GM19467 (cell line): ENCODE data around the gene ARHGEF12.
"Not testable (repeated sequence)": the region's sequence is repeated elsewhere in the genome, so short reads cannot be mapped to it uniquely, and the experiment has no call there.

ENCODE experiments used
- ATAC-seq: cut with Tn5 transposase; IDR thresholded peaks from one replicate; pipeline ENCODE4 v1.9.1; 2021; ENCODE audit warnings: mild to moderate bottlenecking, moderate library complexity; ENCODE audit not compliant: unreplicated experiment

ARHGEF12 gene

DNA sequence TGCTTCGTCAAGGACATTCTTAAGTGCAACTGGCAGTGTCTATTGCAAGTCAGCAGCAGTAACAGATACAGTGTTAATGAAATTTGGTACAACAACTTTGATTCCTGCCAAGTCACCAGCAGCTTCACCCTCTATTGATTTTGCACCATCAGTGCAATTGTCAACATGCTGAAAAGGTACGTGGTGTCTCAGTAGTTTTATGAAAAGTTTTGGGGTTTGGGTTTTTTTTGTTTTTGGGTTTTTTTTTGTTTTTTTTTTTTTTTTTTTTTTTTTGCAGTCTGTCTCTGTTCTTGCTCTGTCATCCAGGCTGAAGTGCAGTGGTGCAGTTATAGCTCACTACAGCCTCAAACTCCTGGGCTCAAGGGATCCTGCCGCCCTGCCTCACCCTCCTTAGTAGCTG lies 156.3 kb downstream of the ARHGEF12 start:
- no peak for ATAC-seq

- ATAC-seq = no peak
These were observed 158.4 kb downstream of the ARHGEF12 start for GRCh38 chr11:120494595-120494994.

DNA sequence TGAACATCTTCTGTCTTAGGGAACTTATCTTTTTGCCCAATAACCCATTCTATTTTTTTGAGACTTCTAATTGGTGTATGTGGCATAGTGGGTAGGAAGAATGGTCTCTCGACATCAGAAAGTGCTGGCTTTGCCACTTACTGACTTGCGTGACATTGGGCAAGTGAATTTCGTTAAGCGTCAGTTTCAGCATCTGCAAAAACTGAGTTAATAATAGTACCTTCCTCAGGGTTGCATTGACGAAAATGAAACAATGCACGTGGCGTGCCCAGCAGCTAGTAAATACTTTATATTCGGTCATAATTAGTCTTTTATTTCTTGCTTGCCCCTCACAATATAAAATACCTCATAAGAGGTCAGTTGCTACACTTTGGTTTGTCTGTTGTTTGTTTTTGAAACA lies 162.9 kb downstream of the ARHGEF12 start:
- no peak for ATAC-seq

GRCh38 chr11:120499859-120500258 lies 163.6 kb downstream of the ARHGEF12 start:
- no peak for ATAC-seq

DNA sequence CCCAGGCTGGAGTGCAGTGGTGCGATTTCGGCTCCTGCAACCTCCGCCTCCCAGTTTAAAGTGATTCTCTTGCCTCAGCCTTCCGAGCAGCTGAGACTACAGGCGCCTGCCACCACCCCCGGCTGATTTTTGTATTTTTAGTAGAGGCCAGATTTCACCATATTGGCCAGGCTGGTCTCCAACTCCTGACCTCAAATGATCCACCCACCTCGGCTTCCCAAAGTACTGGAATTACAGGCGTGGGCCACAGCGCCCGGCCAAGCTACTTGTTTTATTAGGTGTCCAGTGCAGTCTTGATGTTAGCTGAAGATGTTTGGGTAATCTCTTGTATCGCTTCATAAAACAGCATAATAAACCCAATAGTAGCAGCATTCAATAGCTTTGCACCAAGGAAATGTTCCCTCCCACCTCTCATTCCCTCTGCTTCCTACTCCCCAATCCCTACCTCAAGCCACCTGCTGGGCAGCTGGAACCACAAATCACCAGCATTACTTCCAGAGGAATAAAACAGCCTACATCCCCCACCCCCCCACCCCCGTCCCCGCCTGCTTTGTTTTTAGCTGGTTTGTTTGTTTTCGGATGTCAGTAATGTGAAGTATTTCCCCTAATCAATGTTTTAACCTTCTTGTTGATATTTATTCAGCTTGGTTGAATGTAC lies 164.3 kb downstream of the ARHGEF12 start:
- no peak for ATAC-seq

GRCh38 chr11:120501440-120501839 lies 165.2 kb downstream of the ARHGEF12 start:
- no peak for ATAC-seq

DNA sequence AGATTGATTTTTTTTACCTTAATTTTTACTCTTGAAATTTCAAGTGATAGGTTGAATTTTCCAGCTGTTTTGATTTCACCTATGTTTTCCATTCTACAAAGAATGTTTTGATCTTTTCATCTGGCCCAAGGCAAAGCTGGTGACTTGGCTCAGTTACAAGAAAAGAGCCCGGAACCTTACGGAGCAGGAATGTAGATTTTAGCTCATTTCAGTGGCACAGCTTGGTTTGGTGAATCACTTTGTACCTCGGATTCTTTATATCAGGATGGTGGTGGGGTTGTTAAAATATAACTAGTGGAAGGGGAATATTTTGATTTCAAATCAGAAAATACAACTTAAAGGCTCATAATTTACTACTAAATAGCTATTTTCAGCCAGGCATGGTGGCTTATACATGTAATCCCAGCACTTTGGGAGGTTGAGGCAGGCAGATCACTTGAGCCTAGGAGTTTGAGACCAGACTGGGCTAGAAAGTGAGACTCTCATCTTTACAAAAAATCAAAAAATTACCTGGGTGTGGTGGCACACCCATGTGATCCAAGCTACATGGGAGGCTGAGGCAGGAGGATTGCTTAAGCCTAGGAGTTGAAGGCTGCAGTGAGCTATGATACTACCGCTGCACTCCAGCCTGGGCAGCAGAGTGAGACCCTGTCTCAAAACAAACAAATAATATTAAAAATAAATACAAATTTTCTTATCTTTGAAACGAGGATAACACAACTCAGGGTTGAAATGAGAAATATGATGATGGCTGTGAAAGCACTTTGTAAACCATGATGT lies 166.0 kb downstream of the ARHGEF12 start:
- ATAC-seq = no peak

GRCh38 chr11:120503529-120503928 lies 167.3 kb downstream of the ARHGEF12 start:
- ATAC-seq = not testable (repeated sequence)

DNA sequence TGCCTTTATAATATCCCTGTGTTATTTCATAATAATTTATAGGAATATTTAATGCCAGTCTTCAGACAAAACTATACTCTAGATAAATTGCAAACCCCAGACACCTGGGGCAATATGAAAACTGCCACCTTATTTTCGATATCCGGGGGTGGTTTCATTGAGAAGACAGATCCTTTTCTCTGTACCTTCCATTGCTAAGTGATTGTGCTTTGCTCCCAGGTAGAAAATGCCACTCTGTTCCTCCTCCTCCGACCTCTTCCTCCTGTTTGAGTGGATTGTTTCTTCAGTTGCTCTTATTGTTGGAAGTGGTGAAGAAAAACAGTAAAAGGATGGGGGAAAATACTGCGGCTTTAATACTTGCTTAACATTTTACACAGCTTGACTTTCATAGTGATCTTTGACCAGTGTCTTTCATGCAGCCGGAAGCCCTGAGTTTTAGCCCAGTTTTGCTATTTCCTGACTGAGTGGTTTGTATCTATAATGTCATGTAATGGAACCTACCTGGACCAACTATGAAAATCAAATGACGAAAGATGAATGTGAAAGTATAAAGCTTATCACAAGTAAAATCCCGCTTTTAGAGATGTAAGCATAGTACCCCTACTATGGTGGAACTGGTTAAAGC lies 169.7 kb downstream of the ARHGEF12 start:
- no peak for ATAC-seq

GRCh38 chr11:120509346-120510053 lies 173.3 kb downstream of the ARHGEF12 start:
- no peak for ATAC-seq

DNA sequence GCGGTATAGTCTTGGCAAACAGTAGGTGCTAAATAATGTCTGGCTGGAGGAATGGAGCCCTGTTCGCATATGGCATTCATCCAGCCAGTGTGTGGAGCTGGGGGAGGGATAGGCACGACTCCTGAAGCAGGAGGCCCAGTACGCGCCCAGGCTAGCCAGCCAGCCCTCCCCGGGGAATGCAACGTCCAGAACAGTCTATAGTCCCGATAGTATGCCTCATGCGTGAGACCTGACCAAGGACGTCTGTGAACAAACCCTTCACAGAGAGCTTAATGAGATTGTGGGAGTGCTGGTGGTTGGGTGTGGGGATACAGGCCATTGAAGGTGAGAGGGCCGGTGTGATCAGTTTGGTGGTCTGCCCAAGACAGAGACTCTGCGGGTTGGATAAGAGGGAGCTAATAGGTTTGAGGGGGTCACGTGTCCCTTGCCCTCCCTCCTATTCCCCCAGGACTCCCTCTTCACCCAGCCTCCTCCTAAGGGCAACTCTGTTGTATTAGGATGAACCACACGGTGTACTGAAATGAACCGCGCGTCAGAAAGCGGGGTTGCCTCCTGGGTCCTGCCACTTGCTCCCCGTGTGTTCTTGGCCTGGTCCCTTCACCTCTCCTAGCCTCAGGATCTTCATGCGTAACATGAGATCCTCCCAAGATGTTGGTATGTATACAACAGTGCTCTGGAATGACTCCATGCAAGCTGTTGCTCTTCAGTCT lies 174.3 kb downstream of the ARHGEF12 start:
- ATAC-seq = no peak

DNA sequence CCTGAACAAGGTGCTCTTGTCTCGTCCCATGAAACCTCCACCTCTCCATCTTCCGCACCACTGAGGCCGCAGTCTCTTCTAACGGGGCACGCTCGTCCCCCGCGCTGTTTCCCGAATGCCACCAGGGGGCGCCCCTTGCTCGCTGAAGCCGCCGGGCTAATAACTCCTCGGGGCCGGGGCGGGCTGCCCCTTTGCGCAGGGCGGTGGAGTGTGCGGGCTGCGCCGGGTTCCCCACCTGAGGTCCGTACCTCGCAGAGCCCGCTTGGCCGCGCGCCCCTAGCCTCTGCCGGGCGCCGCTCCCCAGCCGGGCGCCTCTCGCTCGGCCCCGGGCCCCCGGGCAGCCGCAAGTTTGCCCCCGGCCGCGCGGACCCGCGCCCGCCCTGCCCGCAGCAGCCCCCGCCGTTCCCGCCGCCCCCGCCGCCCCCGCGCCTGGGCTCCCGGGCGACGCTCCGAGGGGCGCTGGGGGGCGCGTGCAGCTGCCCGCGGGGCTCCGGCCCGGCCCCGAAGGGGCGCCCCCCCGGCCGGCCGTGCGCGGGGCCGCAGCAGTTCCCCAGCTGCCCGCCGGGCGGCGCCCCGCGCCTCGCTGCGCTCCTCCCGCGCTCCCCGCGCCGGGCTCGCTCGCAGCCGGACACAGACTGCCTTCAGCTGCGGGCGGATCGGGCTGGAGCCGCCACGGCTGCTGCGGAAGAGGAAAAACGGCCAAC lies 175.1 kb downstream of the ARHGEF12 start, which contains the start of gene GRIK4:
Gene GRIK4, plus strand, starts transcription at position 633 of the 704 bp plus-strand sequence. CDS start 148,571 bp downstream, outside the sequence.
- peak; percentile 71 for ATAC-seq

DNA sequence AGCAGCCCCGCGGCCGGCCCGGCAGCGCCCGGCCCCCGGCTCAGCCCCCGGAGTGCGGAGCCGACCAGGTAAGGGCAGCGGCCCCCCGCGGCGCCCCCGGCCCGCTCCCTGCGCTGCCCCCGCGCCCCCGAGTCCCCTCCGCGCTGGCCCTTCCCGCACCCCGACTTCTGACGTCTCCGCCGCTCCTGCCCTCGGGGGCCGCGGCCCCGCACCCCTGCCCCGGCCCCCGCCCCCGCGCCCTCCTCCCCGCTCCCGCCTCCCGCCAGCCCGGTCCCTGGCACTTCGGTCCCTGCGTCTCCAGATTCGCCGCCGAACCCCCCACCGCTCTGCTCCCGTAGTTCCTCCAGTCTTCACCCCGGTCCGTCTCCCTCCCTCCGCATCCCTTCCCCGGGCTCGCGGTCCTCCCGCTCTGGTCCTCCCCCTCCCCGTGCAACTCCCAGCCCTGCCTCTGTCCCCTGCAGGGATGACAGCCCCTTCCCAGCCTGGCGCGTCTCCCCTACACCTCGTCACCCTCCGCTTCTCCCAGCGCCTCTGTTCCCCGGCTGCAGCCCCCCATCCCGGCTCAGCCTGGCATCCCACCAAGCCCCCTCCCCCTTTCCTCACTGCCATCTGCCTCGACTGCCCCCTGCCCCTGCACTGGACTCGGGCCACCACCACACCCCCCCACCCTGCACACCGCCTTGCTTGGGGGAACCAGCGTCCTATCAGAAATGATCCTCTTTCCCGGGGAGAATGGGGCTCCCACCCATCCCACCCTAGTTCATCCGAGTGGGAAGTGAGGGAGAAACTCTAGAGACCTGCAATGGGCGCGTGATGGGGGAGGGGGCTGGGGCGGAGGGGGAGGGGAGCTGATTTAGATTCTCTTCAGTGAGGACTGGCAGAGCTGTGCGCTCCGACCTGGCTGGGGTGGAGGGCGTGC lies 175.9 kb downstream of the ARHGEF12 start:
- ATAC-seq = no peak

- no peak for ATAC-seq
These were observed 176.7 kb downstream of the ARHGEF12 start for GRCh38 chr11:120512739-120513435.

DNA sequence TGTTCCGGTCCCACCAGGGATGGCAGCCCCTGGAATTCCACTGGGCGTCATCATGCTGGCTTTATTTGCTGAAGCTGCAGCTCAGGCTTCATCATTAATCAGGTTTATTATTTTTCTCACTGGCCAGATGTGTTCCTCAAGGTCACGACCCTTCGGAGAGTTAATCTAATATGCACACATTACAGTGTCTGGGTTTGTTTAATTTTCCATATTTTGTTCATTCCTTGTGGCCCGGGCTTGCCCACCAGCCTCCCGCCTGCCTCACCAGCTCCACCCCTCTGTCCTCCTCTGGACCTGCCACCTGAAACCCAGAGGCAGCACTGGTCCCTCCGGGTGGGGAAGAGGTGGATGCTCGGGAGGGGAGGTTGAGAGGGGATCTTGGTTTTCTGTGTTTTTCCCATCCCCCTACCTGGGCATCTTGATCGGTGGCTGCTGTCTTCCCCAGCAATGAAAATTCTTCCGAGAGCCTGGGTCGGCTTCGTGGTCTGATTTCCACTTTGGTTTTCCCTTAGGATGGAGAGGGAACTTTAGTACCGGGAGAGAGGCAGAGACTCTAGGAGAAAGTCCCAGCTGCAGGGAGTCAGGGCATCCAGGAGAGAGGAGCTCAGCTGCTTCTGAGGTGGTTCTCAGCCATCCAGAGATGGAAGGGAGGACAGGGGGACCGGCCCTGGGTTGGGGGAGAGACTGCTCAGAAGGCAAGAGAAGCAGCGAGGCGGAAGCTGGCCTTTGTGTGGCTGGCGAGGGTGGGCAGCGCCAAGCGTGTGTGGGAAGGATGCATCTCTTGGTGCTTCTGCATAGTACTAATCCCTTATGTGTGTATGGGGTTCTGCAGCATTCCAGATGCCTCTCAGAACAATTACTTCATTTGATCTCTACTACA lies 177.5 kb downstream of the ARHGEF12 start:
- ATAC-seq = no peak

- no peak for ATAC-seq
These were observed 178.4 kb downstream of the ARHGEF12 start for GRCh38 chr11:120514541-120515121.

DNA sequence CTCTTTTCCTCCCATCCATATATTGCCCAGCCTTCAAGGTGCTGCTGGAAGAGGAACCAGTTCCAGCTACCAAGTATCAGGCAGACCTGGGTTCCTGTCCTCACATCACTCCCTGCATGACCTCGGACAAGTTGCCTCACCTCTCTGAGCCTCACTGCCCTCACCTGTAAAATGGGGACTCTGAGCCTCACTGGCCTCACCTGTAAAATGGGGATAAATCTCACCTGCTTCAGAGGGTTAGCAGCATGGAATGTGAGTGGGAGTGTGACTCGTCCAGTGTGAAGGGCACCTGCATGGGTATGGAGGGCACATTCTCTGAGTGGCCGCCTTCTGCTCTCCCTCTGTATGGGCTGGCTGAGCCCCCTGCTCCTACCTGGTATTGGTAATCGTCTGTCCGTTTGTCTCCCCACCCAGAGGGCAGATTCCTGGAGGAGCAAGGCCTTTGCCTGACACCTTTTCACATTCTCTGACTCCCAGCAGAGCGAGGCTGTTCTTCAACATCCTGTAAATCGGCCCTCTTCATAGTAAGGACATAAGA lies 179.0 kb downstream of the ARHGEF12 start:
- no peak for ATAC-seq
